ENCODE results near the gene UBE4B.

UBE4B gene

GRCh38 chr1:10171105-10171767 is 138.5 kb downstream of the UBE4B start:
- no peak overlapping the region for H3K27ac ChIP-seq
- no peaks in the 10 kb centered on the region for H3K27me3 ChIP-seq (ENCODE audit: control insufficient read depth, insufficient read depth, low read length)
- no peaks in the 10 kb centered on the region for H3K9me3 ChIP-seq (ENCODE audit: control insufficient read depth, low read length)
- H2AFZ ChIP-seq = no peak overlapping the region
- H3K4me3 ChIP-seq (ENCODE audit: low read depth, low read length) = no peak overlapping the region
- H3K79me2 ChIP-seq = no peaks in the 10 kb centered on the region
- no peaks in the 10 kb centered on the region for H3K36me3 ChIP-seq (ENCODE audit: control insufficient read depth, insufficient read depth, low read length)
- H3K4me1 ChIP-seq = no peaks in the 10 kb centered on the region
- H3K9ac ChIP-seq = no peak overlapping the region
- TF ChIP-seq, protein P1, sequence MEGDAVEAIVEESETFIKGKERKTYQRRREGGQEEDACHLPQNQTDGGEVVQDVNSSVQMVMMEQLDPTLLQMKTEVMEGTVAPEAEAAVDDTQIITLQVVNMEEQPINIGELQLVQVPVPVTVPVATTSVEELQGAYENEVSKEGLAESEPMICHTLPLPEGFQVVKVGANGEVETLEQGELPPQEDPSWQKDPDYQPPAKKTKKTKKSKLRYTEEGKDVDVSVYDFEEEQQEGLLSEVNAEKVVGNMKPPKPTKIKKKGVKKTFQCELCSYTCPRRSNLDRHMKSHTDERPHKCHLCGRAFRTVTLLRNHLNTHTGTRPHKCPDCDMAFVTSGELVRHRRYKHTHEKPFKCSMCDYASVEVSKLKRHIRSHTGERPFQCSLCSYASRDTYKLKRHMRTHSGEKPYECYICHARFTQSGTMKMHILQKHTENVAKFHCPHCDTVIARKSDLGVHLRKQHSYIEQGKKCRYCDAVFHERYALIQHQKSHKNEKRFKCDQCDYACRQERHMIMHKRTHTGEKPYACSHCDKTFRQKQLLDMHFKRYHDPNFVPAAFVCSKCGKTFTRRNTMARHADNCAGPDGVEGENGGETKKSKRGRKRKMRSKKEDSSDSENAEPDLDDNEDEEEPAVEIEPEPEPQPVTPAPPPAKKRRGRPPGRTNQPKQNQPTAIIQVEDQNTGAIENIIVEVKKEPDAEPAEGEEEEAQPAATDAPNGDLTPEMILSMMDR (IDR thresholded peaks at IDR 0.05) = no peak
- no peak overlapping the region for H3K4me2 ChIP-seq (ENCODE audit: low read length)

- H2AFZ ChIP-seq = no peak overlapping the region
- H3K9ac ChIP-seq = no peak overlapping the region
- no peak overlapping the region for H3K4me3 ChIP-seq (ENCODE audit: low read depth, low read length)
- no peak overlapping the region for H3K4me2 ChIP-seq (ENCODE audit: low read length)
- H3K4me1 ChIP-seq = no peaks in the 10 kb centered on the region
- H3K9me3 ChIP-seq (ENCODE audit: control insufficient read depth, low read length) = no peaks in the 10 kb centered on the region
- no peaks in the 10 kb centered on the region for H3K36me3 ChIP-seq (ENCODE audit: control insufficient read depth, insufficient read depth, low read length)
- TF ChIP-seq, protein P1 (IDR thresholded peaks at IDR 0.05) = no peak
- H3K79me2 ChIP-seq = no peaks in the 10 kb centered on the region
- H3K27ac ChIP-seq = no peak overlapping the region
- no peaks in the 10 kb centered on the region for H3K27me3 ChIP-seq (ENCODE audit: control insufficient read depth, insufficient read depth, low read length)
Observed at GRCh38 chr1:10171995-10172669, 139.4 kb downstream of the UBE4B start.

DNA sequence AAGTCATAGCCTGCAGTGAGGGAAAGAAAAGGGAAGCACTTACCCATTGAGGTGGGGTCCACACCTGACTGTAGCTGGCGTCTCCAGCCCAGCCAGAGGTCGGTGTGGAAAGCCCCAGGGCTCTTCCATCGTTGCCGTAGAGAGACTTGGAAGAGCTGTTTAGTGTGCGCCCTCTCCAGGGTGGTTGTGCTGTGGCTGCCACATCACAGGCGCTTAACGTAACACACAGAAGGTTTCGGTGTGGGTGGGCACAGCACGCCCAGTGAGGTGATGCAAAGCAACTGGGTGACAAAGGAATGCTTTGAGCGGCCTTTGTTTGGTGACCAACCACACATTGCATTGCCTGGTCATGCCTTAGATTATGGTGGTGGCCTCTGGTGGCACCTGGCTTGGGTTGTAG is 140.8 kb downstream of the UBE4B start:
- no peaks in the 10 kb centered on the region for H3K36me3 ChIP-seq (ENCODE audit: control insufficient read depth, insufficient read depth, low read length)
- TF ChIP-seq, protein P1 (IDR thresholded peaks at IDR 0.05) = no peak
- H3K4me1 ChIP-seq = no peaks in the 10 kb centered on the region

DNA sequence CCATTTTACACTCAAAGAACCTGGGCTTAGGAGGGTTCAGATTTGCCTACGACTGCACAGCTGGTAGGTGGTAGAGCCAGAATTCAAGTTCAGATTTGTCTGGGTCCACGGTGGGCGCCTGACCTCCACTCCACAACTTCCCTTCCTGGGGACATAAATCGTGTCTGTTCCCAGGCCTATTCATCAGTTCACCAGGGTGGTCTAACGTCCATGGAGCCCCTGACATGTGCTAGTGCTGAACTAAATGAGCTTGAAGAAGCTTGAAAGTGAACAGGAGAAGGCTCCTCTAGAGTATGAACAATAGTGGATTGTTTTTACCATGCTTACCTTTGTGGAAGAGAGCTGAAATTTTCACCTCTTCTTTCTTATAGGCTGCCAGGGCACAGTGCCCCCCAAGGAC is 145.1 kb downstream of the UBE4B start:
- no peak overlapping the region for H3K4me3 ChIP-seq (ENCODE audit: low read depth, low read length)
- no peaks in the 10 kb centered on the region for H3K36me3 ChIP-seq (ENCODE audit: control insufficient read depth, insufficient read depth, low read length)
- no peaks in the 10 kb centered on the region for H3K9me3 ChIP-seq (ENCODE audit: control insufficient read depth, low read length)
- H3K9ac ChIP-seq = no peak overlapping the region
- no peaks in the 10 kb centered on the region for H3K4me1 ChIP-seq
- H2AFZ ChIP-seq = no peak overlapping the region
- no peaks in the 10 kb centered on the region for H3K79me2 ChIP-seq
- H3K27me3 ChIP-seq (ENCODE audit: control insufficient read depth, insufficient read depth, low read length) = no peaks in the 10 kb centered on the region
- TF ChIP-seq, protein P1 (IDR thresholded peaks at IDR 0.05) = no peak
- no peak overlapping the region for H3K4me2 ChIP-seq (ENCODE audit: low read length)
- H3K27ac ChIP-seq = no peak overlapping the region

More for the DNA sequence above, 140.8 kb downstream of the UBE4B start:
- H3K4me2 ChIP-seq (ENCODE audit: low read length) = no peak overlapping the region
- H3K27me3 ChIP-seq (ENCODE audit: control insufficient read depth, insufficient read depth, low read length) = no peaks in the 10 kb centered on the region
- H3K79me2 ChIP-seq = no peaks in the 10 kb centered on the region
- no peaks in the 10 kb centered on the region for H3K9me3 ChIP-seq (ENCODE audit: control insufficient read depth, low read length)
- H3K27ac ChIP-seq = no peak overlapping the region
- H3K4me3 ChIP-seq (ENCODE audit: low read depth, low read length) = no peak overlapping the region
- H3K9ac ChIP-seq = no peak overlapping the region
- H2AFZ ChIP-seq = no peak overlapping the region
